GM23338 (cell line): ENCODE results near the gene PEX16. TPM values are rescaled to one million over a fixed set of nuclear protein-coding genes. Genes with fewer than 3 reads are reported as not detected.

Source experiments
- ATAC-seq: fragments of 200-7000 bp; cut with Tn5 transposase; 3 replicates; pipeline ENCODE4 v1.9.1; 2020
- DNase-seq: peaks from one replicate; pipeline ENCODE4 v3.0.0-alpha.2; 2015; ENCODE audit warnings: low spot score
- H2AFZ ChIP-seq: fragments of 200-600 bp; sonication (generic); 2 replicates; pipeline ENCODE4 v1.8.0; 2016; ENCODE audit warnings: antibody characterized with exemption, mild to moderate bottlenecking, moderate library complexity
- H3F3A ChIP-seq: fragments of 200-600 bp; sonication (generic); replicated peaks from 2 replicates; pipeline ENCODE4 v1.8.0; 2017; ENCODE audit warnings: antibody characterized with exemption, mixed run types, low read depth
- H3K27ac ChIP-seq: fragments of 200-600 bp; sonication (generic); 2 replicates; pipeline ENCODE4 v1.6.1; 2016; ENCODE audit warnings: low read depth
- H3K27me3 ChIP-seq: fragments of 200-600 bp; sonication (generic); 2 replicates; pipeline ENCODE4 v1.8.0; 2016; ENCODE audit warnings: mild to moderate bottlenecking, mixed run types, moderate library complexity; ENCODE audit not compliant: insufficient read depth
- H3K36me3 ChIP-seq: fragments of 200-600 bp; sonication (generic); 2 replicates; pipeline ENCODE4 v1.8.0; 2016; ENCODE audit warnings: mild to moderate bottlenecking; ENCODE audit not compliant: insufficient read depth
- H3K4me1 ChIP-seq: fragments of 200-600 bp; sonication (generic); 2 replicates; pipeline ENCODE4 v1.8.0; 2016; ENCODE audit warnings: mild to moderate bottlenecking, moderate library complexity; ENCODE audit not compliant: insufficient read depth
- H3K4me2 ChIP-seq: fragments of 200-600 bp; sonication (generic); 2 replicates; pipeline ENCODE4 v1.7.1; 2017; ENCODE audit warnings: mixed run types
- H3K4me3 ChIP-seq: fragments of 200-600 bp; sonication (generic); 2 replicates; pipeline ENCODE4 v1.6.1; 2016; ENCODE audit warnings: mixed run types
- H3K79me2 ChIP-seq: fragments of 200-600 bp; sonication (generic); replicated peaks from 2 replicates; pipeline ENCODE4 v1.8.0; 2017; ENCODE audit warnings: mild to moderate bottlenecking; ENCODE audit not compliant: insufficient read depth
- H3K9me2 ChIP-seq: fragments of 200-600 bp; sonication (generic); 2 replicates; pipeline ENCODE4 v1.8.0; 2017; ENCODE audit not compliant: insufficient read depth
- H4K20me1 ChIP-seq: fragments of 200-600 bp; sonication (generic); replicated peaks from 2 replicates; pipeline ENCODE4 v1.8.0; 2017; ENCODE audit warnings: mild to moderate bottlenecking; ENCODE audit not compliant: insufficient read depth
- H3K27ac Mint-ChIP-seq: 2 replicates; pipeline ENCODE4 v1.8.0; 2020; ENCODE audit warnings: inconsistent platforms, mild to moderate bottlenecking, moderate library complexity, mixed read lengths
- H3K27me3 Mint-ChIP-seq: 3 replicates; pipeline ENCODE4 v1.8.0; 2022; ENCODE audit warnings: low read depth, mild to moderate bottlenecking, moderate library complexity, mixed read lengths, inconsistent platforms; ENCODE audit not compliant: insufficient read depth, poor library complexity
- H3K36me3 Mint-ChIP-seq: 3 replicates; pipeline ENCODE4 v1.8.0; 2021; ENCODE audit warnings: low read depth, mild to moderate bottlenecking, inconsistent platforms, moderate library complexity, mixed read lengths
- H3K4me1 Mint-ChIP-seq: 3 replicates; pipeline ENCODE4 v1.8.0; 2020; ENCODE audit warnings: mild to moderate bottlenecking, inconsistent platforms, mixed read lengths
- H3K4me3 Mint-ChIP-seq: 3 replicates; pipeline ENCODE4 v1.8.0; 2021; ENCODE audit warnings: moderate library complexity, mild to moderate bottlenecking, inconsistent platforms, mixed read lengths
- H3K9me3 Mint-ChIP-seq: 3 replicates; pipeline ENCODE4 v1.8.0; 2020; ENCODE audit warnings: moderate library complexity, mild to moderate bottlenecking, inconsistent platforms, mixed read lengths
- CREB1 ChIP-seq: fragments of 250-450 bp; sonication (Bioruptor Pico); IDR thresholded peaks from 2 replicates; pipeline ENCODE4 v1.5.0; 2020; ENCODE audit warnings: low read depth, mild to moderate bottlenecking, moderate library complexity
- EZH2 ChIP-seq: fragments of 200-600 bp; sonication (generic); IDR thresholded peaks from one replicate; pipeline ENCODE4 v1.8.0; 2017; ENCODE audit warnings: antibody characterized with exemption, mild to moderate bottlenecking, low read depth; ENCODE audit not compliant: unreplicated experiment
- NANOG ChIP-seq: IDR thresholded peaks from 2 replicates; pipeline ENCODE4 v1.6.1; 2016; ENCODE audit warnings: antibody characterized with exemption, borderline replicate concordance
- POLR2AphosphoS5 ChIP-seq: IDR thresholded peaks from 2 replicates; pipeline ENCODE4 v1.6.1; 2016; ENCODE audit warnings: antibody characterized with exemption, low read depth
- REST ChIP-seq: IDR thresholded peaks from one replicate; pipeline ENCODE4 v1.6.1; 2018; ENCODE audit warnings: antibody characterized with exemption; ENCODE audit not compliant: unreplicated experiment
- ZNF462 ChIP-seq: fragments of 250-450 bp; sonication (Bioruptor Pico); IDR thresholded peaks from 2 replicates; pipeline ENCODE4 v1.5.0; 2020; ENCODE audit warnings: mild to moderate bottlenecking, moderate library complexity
- polyA plus RNA-seq: library from polyadenylated mRNA; unstranded; fragments of >200 nt; fragmentation: Nextera tagmentation; extraction: Ambion mirVana; gene quantifications from 2 replicates; pipeline ENCODE4 v1.2.1, GENCODE V29; 2016
- total RNA-seq: library from RNA; depleted of rRNA; stranded (reverse); fragments of >200 nt; shearing (Covaris generic); gene quantifications from 2 replicates; pipeline ENCODE4 v1.2.3, GENCODE V29; 2014
- TF ChIP-seq, protein P1 (sequence below), 2 experiments: fragments of 200-600 bp in 1 of 2; sonication (generic) in 1 of 2; conservative IDR thresholded peaks; 2 replicates each; pipeline versions ENCODE4 v1.5.1 to v1.6.1; 2016 to 2017; ENCODE audit warnings: antibody characterized with exemption in 2 of 2, low read depth in 2 of 2, mild to moderate bottlenecking in 2 of 2, moderate library complexity in 1 of 2

Gene PEX16
- total and polyA plus RNA-seq, 2 experiments from 2014 or later = 23.3 to 34.1 TPM

GRCh38 chr11:45928535-45929215, 11.0 kb upstream of the PEX16 start:
- Histone ChIP-seq H3K27me3 (no peaks in the 10 kb centered on the region), H3K9me2 (no peaks in the 10 kb centered on the region), H3K4me3 (no peak overlapping the region), H3K4me1 (peaks cover 5% of the 10 kb centered on the region), H3K4me2 (no peak overlapping the region), H2AFZ (no peak overlapping the region), H4K20me1 (peaks cover 10% of the 10 kb centered on the region), H3F3A (0 out of 2 replicates have a peak, but pooled peaks cover 4% of the 10 kb centered on the region), H3K27ac (no peak overlapping the region), H3K36me3 (peaks cover 4% of the 10 kb centered on the region; the same call in 1 of the 2 replicates), H3K79me2 (peaks cover 12% of the 10 kb centered on the region)
- ATAC-seq (no peak; the same call in 2 of the 3 replicates), DNase-seq (no peak)
- peaks cover 58% of the 10 kb centered on the region for H3K36me3 Mint-ChIP-seq
- peaks cover 13% of the 10 kb centered on the region for H3K27me3 Mint-ChIP-seq
- peaks cover 17% of the 10 kb centered on the region for H3K4me1 Mint-ChIP-seq
- no peak overlapping the region; the same call in 2 of the 3 replicates for H3K4me3 Mint-ChIP-seq
- H3K27ac Mint-ChIP-seq = no peak overlapping the region
- H3K9me3 Mint-ChIP-seq = no peaks in the 10 kb centered on the region; the same call in 2 of the 3 replicates
- TF ChIP-seq REST = no peak

GRCh38 chr11:45927684-45928413, 10.2 kb upstream of the PEX16 start:
- Mint-ChIP-seq H3K27me3 (peaks cover 18% of the 10 kb centered on the region), H3K27ac (no peak overlapping the region), H3K4me3 (no peak overlapping the region), H3K4me1 (peaks cover 17% of the 10 kb centered on the region), H3K36me3 (peaks cover 53% of the 10 kb centered on the region), H3K9me3 (no peaks in the 10 kb centered on the region; the same call in 2 of the 3 replicates)
- ATAC-seq (no peak), DNase-seq (no peak)
- H2AFZ ChIP-seq = no peak overlapping the region
- H3K9me2 ChIP-seq = no peaks in the 10 kb centered on the region
- no peak overlapping the region for H3K4me3 ChIP-seq
- H3K4me1 ChIP-seq = peaks cover 7% of the 10 kb centered on the region
- H3K79me2 ChIP-seq = peaks cover 19% of the 10 kb centered on the region
- no peaks in the 10 kb centered on the region for H3K36me3 ChIP-seq
- peaks cover 4% of the 10 kb centered on the region; the same call in 1 of the 2 replicates for H3F3A ChIP-seq
- peaks cover 10% of the 10 kb centered on the region for H4K20me1 ChIP-seq
- H3K27me3 ChIP-seq = no peaks in the 10 kb centered on the region
- H3K27ac ChIP-seq = no peak overlapping the region
- no peak overlapping the region for H3K4me2 ChIP-seq
- TF ChIP-seq NANOG (no peak), ZNF462 (CRISPR knock-in tag) (no peak), POLR2AphosphoS5 (no peak; the same call in 1 of the 2 replicates), EZH2 (no peak), CREB1 (CRISPR knock-in tag) (no peak)
- TF ChIP-seq, protein P1, sequence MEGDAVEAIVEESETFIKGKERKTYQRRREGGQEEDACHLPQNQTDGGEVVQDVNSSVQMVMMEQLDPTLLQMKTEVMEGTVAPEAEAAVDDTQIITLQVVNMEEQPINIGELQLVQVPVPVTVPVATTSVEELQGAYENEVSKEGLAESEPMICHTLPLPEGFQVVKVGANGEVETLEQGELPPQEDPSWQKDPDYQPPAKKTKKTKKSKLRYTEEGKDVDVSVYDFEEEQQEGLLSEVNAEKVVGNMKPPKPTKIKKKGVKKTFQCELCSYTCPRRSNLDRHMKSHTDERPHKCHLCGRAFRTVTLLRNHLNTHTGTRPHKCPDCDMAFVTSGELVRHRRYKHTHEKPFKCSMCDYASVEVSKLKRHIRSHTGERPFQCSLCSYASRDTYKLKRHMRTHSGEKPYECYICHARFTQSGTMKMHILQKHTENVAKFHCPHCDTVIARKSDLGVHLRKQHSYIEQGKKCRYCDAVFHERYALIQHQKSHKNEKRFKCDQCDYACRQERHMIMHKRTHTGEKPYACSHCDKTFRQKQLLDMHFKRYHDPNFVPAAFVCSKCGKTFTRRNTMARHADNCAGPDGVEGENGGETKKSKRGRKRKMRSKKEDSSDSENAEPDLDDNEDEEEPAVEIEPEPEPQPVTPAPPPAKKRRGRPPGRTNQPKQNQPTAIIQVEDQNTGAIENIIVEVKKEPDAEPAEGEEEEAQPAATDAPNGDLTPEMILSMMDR (conservative IDR thresholded peaks at IDR 0.05; ENCODE audit: low read depth in 2 of 2) = no peak
